Prostate gland (tissue), 2 donors: ENCODE measurements around the gene EXOSC9. TPM values are rescaled to one million over a fixed set of nuclear protein-coding genes. Genes with fewer than 3 reads are reported as not detected.
A peak's percentile ranks its signal among the peaks of the same experiment; 100 is the strongest.

Experiments used
- DNase-seq: peaks from one replicate; pipeline ENCODE4 v3.0.0-alpha.2; 2019; ENCODE audit warnings: low spot score
- H3K27ac ChIP-seq, 2 donors: fragments of 200-600 bp; sonication (generic); 2 replicates each; pipeline ENCODE4 v1.5.1; 2017 to 2019
- H3K27me3 ChIP-seq: fragments of 200-600 bp; sonication (generic); replicated peaks from 2 replicates; pipeline ENCODE4 v1.5.1; 2019; ENCODE audit not compliant: insufficient read depth
- H3K36me3 ChIP-seq, 2 donors: fragments of 200-600 bp; sonication (generic); 1 replicate in 1 of 2; 2 replicates in 1 of 2; pipeline versions ENCODE4 v1.5.1 to v1.8.1; 2017 to 2019
- H3K4me1 ChIP-seq: fragments of 200-600 bp; sonication (generic); replicated peaks from 2 replicates; pipeline ENCODE4 v1.5.1; 2019
- H3K4me3 ChIP-seq, 2 donors: fragments of 200-600 bp; sonication (generic); 2 replicates each; pipeline ENCODE4 v1.5.1; 2017 to 2019
- H3K9me3 ChIP-seq: fragments of 200-600 bp; sonication (generic); 2 replicates; pipeline ENCODE4 v1.5.1; 2017
- CTCF ChIP-seq, 4 experiments: fragments of 200-600 bp in 2 of 4; fragments of 450-650 bp in 2 of 4; sonication (generic) in 2 of 4; IDR thresholded peaks; 1 replicate in 3 of 4; 2 replicates in 1 of 4; pipeline ENCODE4 v1.5.1; 2016 to 2019; ENCODE audit warnings: antibody characterized with exemption in 4 of 4, mild to moderate bottlenecking in 2 of 4, moderate library complexity in 2 of 4
- POLR2A ChIP-seq: fragments of 450-650 bp; IDR thresholded peaks from one replicate; pipeline ENCODE4 v1.6.1; 2016; ENCODE audit warnings: antibody characterized with exemption, mild to moderate bottlenecking
- POLR2AphosphoS5 ChIP-seq: sonication (generic); formaldehyde crosslinking; IDR thresholded peaks from one replicate; pipeline ENCODE4 v1.6.1; 2017; ENCODE audit warnings: antibody characterized with exemption
- WGBS: methylation state at CpG from one replicate; pipeline ENCODE4 v1.1.5; 2018; 5-methylcytosine and 5-hydroxymethylcytosine counted together
- intact Hi-C: fragments of 100-400 bp; cut with DNase I; formaldehyde crosslinking; loops from one replicate; pipeline ENCODE4 v1.14.2; 2022
- total RNA-seq, 2 donors: library from RNA; depleted of rRNA; stranded (reverse); fragments of >200 nt; gene quantifications; one replicate each; pipeline ENCODE4 v1.1.0, GENCODE V29; 2016

Gene EXOSC9
- total RNA-seq, 2 donors from 2014 or later = 17.1 to 40.1 TPM

GRCh38 chr4:121822796-121823504 lies 21.8 kb downstream of the EXOSC9 start:
- Histone ChIP-seq H3K27me3 (no peaks in the 10 kb centered on the region), H3K27ac (no peak overlapping the region)

GRCh38 chr4:121823505-121824170 lies 22.5 kb downstream of the EXOSC9 start, which contains the start of gene CCNA2:
Gene CCNA2, minus strand, starts transcription at chr4:121823883. Its CDS starts 255 bp downstream, at chr4:121823628.
- WGBS = under 1% methylated on average over 48 of the region's 63 CpGs
- Histone ChIP-seq H3K27me3 (no peaks in the 10 kb centered on the region), H3K27ac (peak within 1 kb of the TSS; percentile 67 to 69), H3K36me3 (no peaks in the 10 kb centered on the region), H3K4me1 (peaks cover 4% of the 10 kb centered on the region), H3K9me3 (no peaks in the 10 kb centered on the region), H3K4me3 (peak within 1 kb of the TSS; percentile 44 to 49)
- intact Hi-C loops = no loop called here
- peak; percentile 97 for DNase-seq
- peak in 1 of 4 experiments; percentile 7 for TF ChIP-seq CTCF (IDR thresholded peaks at IDR 0.05)
- peak; percentile 94 for TF ChIP-seq POLR2AphosphoS5
- no peak for TF ChIP-seq POLR2A

More at GRCh38 chr4:121822796-121823504, 21.8 kb downstream of the EXOSC9 start:
- H3K36me3 ChIP-seq = no peaks in the 10 kb centered on the region
- peaks cover 4% of the 10 kb centered on the region for H3K4me1 ChIP-seq
- H3K9me3 ChIP-seq = no peaks in the 10 kb centered on the region
- 2% methylated on average over 30 of the region's 30 CpGs for WGBS
- intact Hi-C loops = no loop called here
- peak; percentile 10 for DNase-seq
- no peak for TF ChIP-seq POLR2A
- no peak for TF ChIP-seq CTCF (IDR thresholded peaks at IDR 0.05)
- H3K4me3 ChIP-seq = peak overlapping the region; percentile 44 to 49

- DNase-seq = no peak
- WGBS = 5% methylated on average over 8 of the region's 8 CpGs
- peaks cover 4% of the 10 kb centered on the region for H3K4me1 ChIP-seq
- no peaks in the 10 kb centered on the region for H3K9me3 ChIP-seq
- no peaks in the 10 kb centered on the region for H3K36me3 ChIP-seq
- intact Hi-C loops = no loop called here
- H3K27ac ChIP-seq = peak overlapping the region; percentile 67 to 69
- no peaks in the 10 kb centered on the region for H3K27me3 ChIP-seq
- TF ChIP-seq POLR2A (peak; percentile 19), POLR2AphosphoS5 (no peak), CTCF (IDR thresholded peaks at IDR 0.05) (no peak)
- H3K4me3 ChIP-seq = peak overlapping the region; percentile 44 to 49
Observed at GRCh38 chr4:121824171-121824527, 23.0 kb downstream of the EXOSC9 start.

GRCh38 chr4:121824950-121825349 lies 23.8 kb downstream of the EXOSC9 start:
- DNase-seq = no peak
- intact Hi-C loops = no loop called here
- TF ChIP-seq POLR2A = no peak
- no peak for TF ChIP-seq CTCF (IDR thresholded peaks at IDR 0.05)
- no peak for TF ChIP-seq POLR2AphosphoS5
- peaks cover 4% of the 10 kb centered on the region for H3K4me1 ChIP-seq
- no peaks in the 10 kb centered on the region for H3K9me3 ChIP-seq
- no peak overlapping the region for H3K27ac ChIP-seq
- H3K36me3 ChIP-seq = no peaks in the 10 kb centered on the region
- no peak overlapping the region for H3K4me3 ChIP-seq
- WGBS = 20% methylated on average over 2 of the region's 2 CpGs
- H3K27me3 ChIP-seq = no peaks in the 10 kb centered on the region
